Liver (tissue), 9 donors: ENCODE measurements around the gene CMIP. TPM values are rescaled to one million over a fixed set of nuclear protein-coding genes. Genes with fewer than 3 reads are reported as not detected.

Experiments used
- DNase-seq: peaks from one replicate; pipeline ENCODE4 v3.0.0-alpha.2; 2017; ENCODE audit warnings: low spot score
- H3K27ac ChIP-seq, 2 donors: one replicate each; pipeline ENCODE4 v1.7.0; 2013; ENCODE audit warnings: inconsistent platforms in 2 of 2, low read length in 2 of 2, control low read depth in 1 of 2, low read depth in 1 of 2, mild to moderate bottlenecking in 1 of 2
- H3K27me3 ChIP-seq, 4 donors: one replicate each; pipeline versions ENCODE4 v1.6.1 to v1.7.0; 2013; ENCODE audit warnings: low read length in 3 of 4, inconsistent platforms in 1 of 4, mild to moderate bottlenecking in 1 of 4, moderate library complexity in 1 of 4; ENCODE audit not compliant: control insufficient read depth in 4 of 4, insufficient read depth in 4 of 4
- H3K36me3 ChIP-seq, 4 donors: one replicate each; pipeline versions ENCODE4 v1.6.1 to v1.7.0; 2013; ENCODE audit warnings: low read length in 3 of 4, mild to moderate bottlenecking in 3 of 4, low read depth in 1 of 4, moderate library complexity in 1 of 4; ENCODE audit not compliant: control insufficient read depth in 4 of 4, insufficient read depth in 3 of 4
- H3K4me1 ChIP-seq, 4 donors: one replicate each; pipeline versions ENCODE4 v1.6.1 to v1.7.0; 2013; ENCODE audit warnings: low read length in 3 of 4, mild to moderate bottlenecking in 3 of 4, moderate library complexity in 1 of 4; ENCODE audit not compliant: control insufficient read depth in 4 of 4, insufficient read depth in 4 of 4
- H3K4me3 ChIP-seq, 3 donors: one replicate each; pipeline versions ENCODE4 v1.6.1 to v1.7.0; 2013; ENCODE audit warnings: low read length in 3 of 3, control low read depth in 1 of 3, low read depth in 1 of 3, mild to moderate bottlenecking in 1 of 3
- H3K9ac ChIP-seq, 2 donors: one replicate each; pipeline ENCODE4 v1.7.0; 2013; ENCODE audit warnings: low read length in 2 of 2, mild to moderate bottlenecking in 2 of 2, moderate library complexity in 2 of 2, control low read depth in 1 of 2, low read depth in 1 of 2
- H3K9me3 ChIP-seq, 4 donors: one replicate each; pipeline versions ENCODE4 v1.6.1 to v1.7.0; 2013; ENCODE audit warnings: low read length in 3 of 4; ENCODE audit not compliant: control insufficient read depth in 4 of 4
- FOXA1 ChIP-seq: IDR thresholded peaks from 2 replicates; pipeline ENCODE4 v1.6.1; 2016; ENCODE audit warnings: antibody characterized with exemption
- FOXA2 ChIP-seq: IDR thresholded peaks from 2 replicates; pipeline ENCODE4 v1.6.1; 2016; ENCODE audit warnings: antibody characterized with exemption
- GABPA ChIP-seq, 2 donors: IDR thresholded peaks in 1 of 2; conservative IDR thresholded peaks in 1 of 2; 2 replicates each; pipeline ENCODE4 v1.6.1; 2016; ENCODE audit warnings: antibody characterized with exemption in 2 of 2, mild to moderate bottlenecking in 1 of 2, moderate library complexity in 1 of 2
- HNF4A ChIP-seq, 2 donors: conservative IDR thresholded peaks; 2 replicates each; pipeline ENCODE4 v1.6.1; 2016; ENCODE audit warnings: antibody characterized with exemption in 2 of 2, mild to moderate bottlenecking in 2 of 2
- HNF4G ChIP-seq: IDR thresholded peaks from 2 replicates; pipeline ENCODE4 v1.6.1; 2016; ENCODE audit warnings: antibody characterized with exemption
- NR2F2 ChIP-seq: IDR thresholded peaks from 2 replicates; pipeline ENCODE4 v1.6.1; 2016; ENCODE audit warnings: antibody characterized with exemption
- RAD21 ChIP-seq, 2 donors: IDR thresholded peaks; 2 replicates each; pipeline ENCODE4 v1.6.1; 2016; ENCODE audit warnings: antibody characterized with exemption in 2 of 2, mild to moderate bottlenecking in 2 of 2
- RXRA ChIP-seq, 2 donors: IDR thresholded peaks; 2 replicates each; pipeline ENCODE4 v1.6.1; 2017 to 2018; ENCODE audit warnings: antibody characterized with exemption in 2 of 2, mild to moderate bottlenecking in 1 of 2
- TAF1 ChIP-seq: conservative IDR thresholded peaks from 2 replicates; pipeline ENCODE4 v1.6.1; 2016; ENCODE audit warnings: antibody characterized with exemption, mild to moderate bottlenecking
- WGBS: extraction: QIAGEN DNeasy Blood & Tissue Kit; methylation state at CpG from one replicate; pipeline ENCODE4 v1.1.7; 2013; 5-methylcytosine and 5-hydroxymethylcytosine counted together
- polyA plus RNA-seq, 2 donors: library from polyadenylated mRNA; stranded (reverse) in 1 of 2; unstranded in 1 of 2; fragments of 200-250 nt in 1 of 2; fragments of >200 nt in 1 of 2; fragmentation: Nextera tagmentation in 1 of 2; extraction: Ambion mirVana in 1 of 2; gene quantifications; one replicate each; pipeline versions ENCODE4 v1.2.1 to v1.2.3, GENCODE V29; 2013 to 2015
- total RNA-seq, 2 donors: library from RNA; depleted of rRNA; stranded (reverse); fragments of >200 nt; gene quantifications; one replicate each; pipeline ENCODE4 v1.2.3, GENCODE V29; 2014
- TF ChIP-seq, protein P1 (sequence below): fragments of 150-350 bp; IDR thresholded peaks from 2 replicates; pipeline ENCODE4 v1.5.1; 2017; ENCODE audit warnings: improper control_type of control experiment, low read depth, low read length; ENCODE audit not compliant: missing input control
- TF ChIP-seq, protein P2 (sequence below): IDR thresholded peaks from 2 replicates; pipeline ENCODE4 v1.6.1; 2016; ENCODE audit warnings: antibody characterized with exemption
- TF ChIP-seq, protein P3 (sequence below): IDR thresholded peaks from 2 replicates; pipeline ENCODE4 v1.6.1; 2016; ENCODE audit warnings: antibody characterized with exemption
- TF ChIP-seq, protein P4 (sequence below): IDR thresholded peaks from 2 replicates; pipeline ENCODE4 v1.6.1; 2016; ENCODE audit warnings: antibody characterized with exemption
- TF ChIP-seq, protein P5 (sequence below): IDR thresholded peaks from 2 replicates; pipeline ENCODE4 v1.6.1; 2016; ENCODE audit warnings: antibody characterized with exemption, mild to moderate bottlenecking
- donor health status: healthy.
- donor health status: healthy.
- donor health status: healthy.
- donor health status: healthy.
- donor health status: healthy.

Gene CMIP
- total and polyA plus RNA-seq, 4 donors: 1.7 to 15.6 (median 10.1) TPM

DNA sequence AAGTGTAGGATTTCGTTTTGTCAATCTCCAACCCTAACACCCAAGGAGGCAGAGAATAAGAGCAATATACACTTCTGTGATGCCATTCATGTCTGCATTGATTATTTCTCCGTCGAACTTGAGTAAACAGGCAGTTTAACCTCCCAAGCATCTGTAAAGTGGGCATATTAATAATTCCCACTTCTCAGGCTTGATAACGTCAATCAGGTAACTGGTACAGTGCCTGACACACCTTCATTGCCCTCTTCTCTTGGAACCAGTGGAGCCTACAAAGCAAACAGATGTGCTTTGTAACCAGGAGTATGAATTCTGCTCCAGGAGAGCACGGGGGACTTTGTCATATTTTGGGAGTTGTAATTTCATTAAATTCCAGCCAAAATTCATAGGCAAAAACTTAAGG lies 302.0 kb downstream of the CMIP start:
- Histone ChIP-seq H3K9ac (no peak overlapping the region), H3K36me3 (no peaks in the 10 kb centered on the region), H3K27ac (no peak overlapping the region), H3K9me3 (no peaks in the 10 kb centered on the region), H3K27me3 (no peaks in the 10 kb centered on the region), H3K4me1 (peaks cover 0 to 9% (median 2%) of the 10 kb centered on the region in 4 donors), H3K4me3 (peak overlapping the region; percentile 30 to 66 (median 44))
- WGBS: 34% methylated on average over 5 of the region's 5 CpGs
- DNase-seq: no peak
- TF ChIP-seq GABPA (IDR thresholded peaks at IDR 0.05 in 1 of 2, conservative IDR thresholded peaks at IDR 0.05 in 1 of 2) (peak in 1 of 2 donors; percentile 35), HNF4G (no peak)

DNA sequence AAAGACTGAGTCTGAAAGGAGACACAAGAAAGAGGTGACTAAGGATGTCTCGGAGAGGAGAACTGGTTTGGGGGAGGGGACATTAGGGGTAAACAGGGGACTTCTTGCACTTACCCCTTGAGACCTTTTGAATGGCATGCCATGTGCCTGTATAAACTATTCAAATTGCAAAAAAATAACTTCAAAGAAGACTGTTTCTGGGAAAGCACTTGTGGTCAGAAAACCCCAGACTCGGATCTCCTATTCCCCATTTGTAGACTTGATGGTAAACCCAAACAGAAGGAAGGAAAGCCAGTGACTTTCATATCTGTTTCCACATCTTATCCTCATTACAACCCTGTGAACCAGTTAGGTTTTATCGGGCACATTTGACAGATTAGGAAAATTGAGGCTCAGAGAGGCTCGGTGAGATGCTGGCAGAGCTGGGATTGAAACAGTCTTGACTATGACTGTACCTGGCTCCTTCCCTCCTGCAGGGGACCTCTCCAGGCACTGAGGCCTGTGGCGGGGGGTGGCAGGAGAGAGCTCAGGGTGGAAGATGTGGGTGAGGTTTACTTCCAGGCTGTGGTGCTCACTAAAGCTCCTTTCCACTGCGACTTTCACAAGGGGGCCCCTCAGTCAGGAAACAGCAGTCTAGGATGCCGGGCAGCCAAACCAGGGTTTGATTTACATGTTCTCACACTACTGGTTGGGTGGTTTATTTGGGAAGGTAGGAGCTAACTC lies 304.0 kb downstream of the CMIP start:
- H3K9ac ChIP-seq: no peak overlapping the region
- H3K4me1 ChIP-seq: peaks cover 0 to 9% (median 2%) of the 10 kb centered on the region in 4 donors
- DNase-seq: no peak
- 70% methylated on average over 7 of the region's 7 CpGs for WGBS
- no peak overlapping the region for H3K27ac ChIP-seq
- TF ChIP-seq FOXA1 (no peak), NR2F2 (no peak), RXRA (IDR thresholded peaks at IDR 0.05) (no peak), TAF1 (no peak), HNF4G (no peak), HNF4A (conservative IDR thresholded peaks at IDR 0.05) (no peak), RAD21 (IDR thresholded peaks at IDR 0.05) (no peak), FOXA2 (no peak)
- TF ChIP-seq, protein P1, sequence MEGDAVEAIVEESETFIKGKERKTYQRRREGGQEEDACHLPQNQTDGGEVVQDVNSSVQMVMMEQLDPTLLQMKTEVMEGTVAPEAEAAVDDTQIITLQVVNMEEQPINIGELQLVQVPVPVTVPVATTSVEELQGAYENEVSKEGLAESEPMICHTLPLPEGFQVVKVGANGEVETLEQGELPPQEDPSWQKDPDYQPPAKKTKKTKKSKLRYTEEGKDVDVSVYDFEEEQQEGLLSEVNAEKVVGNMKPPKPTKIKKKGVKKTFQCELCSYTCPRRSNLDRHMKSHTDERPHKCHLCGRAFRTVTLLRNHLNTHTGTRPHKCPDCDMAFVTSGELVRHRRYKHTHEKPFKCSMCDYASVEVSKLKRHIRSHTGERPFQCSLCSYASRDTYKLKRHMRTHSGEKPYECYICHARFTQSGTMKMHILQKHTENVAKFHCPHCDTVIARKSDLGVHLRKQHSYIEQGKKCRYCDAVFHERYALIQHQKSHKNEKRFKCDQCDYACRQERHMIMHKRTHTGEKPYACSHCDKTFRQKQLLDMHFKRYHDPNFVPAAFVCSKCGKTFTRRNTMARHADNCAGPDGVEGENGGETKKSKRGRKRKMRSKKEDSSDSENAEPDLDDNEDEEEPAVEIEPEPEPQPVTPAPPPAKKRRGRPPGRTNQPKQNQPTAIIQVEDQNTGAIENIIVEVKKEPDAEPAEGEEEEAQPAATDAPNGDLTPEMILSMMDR: no peak
- TF ChIP-seq, protein P2, sequence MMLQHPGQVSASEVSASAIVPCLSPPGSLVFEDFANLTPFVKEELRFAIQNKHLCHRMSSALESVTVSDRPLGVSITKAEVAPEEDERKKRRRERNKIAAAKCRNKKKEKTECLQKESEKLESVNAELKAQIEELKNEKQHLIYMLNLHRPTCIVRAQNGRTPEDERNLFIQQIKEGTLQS: no peak
- TF ChIP-seq, protein P3, sequence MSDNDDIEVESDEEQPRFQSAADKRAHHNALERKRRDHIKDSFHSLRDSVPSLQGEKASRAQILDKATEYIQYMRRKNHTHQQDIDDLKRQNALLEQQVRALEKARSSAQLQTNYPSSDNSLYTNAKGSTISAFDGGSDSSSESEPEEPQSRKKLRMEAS: no peak
- TF ChIP-seq, protein P4, sequence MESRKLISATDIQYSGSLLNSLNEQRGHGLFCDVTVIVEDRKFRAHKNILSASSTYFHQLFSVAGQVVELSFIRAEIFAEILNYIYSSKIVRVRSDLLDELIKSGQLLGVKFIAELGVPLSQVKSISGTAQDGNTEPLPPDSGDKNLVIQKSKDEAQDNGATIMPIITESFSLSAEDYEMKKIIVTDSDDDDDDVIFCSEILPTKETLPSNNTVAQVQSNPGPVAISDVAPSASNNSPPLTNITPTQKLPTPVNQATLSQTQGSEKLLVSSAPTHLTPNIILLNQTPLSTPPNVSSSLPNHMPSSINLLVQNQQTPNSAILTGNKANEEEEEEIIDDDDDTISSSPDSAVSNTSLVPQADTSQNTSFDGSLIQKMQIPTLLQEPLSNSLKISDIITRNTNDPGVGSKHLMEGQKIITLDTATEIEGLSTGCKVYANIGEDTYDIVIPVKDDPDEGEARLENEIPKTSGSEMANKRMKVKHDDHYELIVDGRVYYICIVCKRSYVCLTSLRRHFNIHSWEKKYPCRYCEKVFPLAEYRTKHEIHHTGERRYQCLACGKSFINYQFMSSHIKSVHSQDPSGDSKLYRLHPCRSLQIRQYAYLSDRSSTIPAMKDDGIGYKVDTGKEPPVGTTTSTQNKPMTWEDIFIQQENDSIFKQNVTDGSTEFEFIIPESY: no peak
- TF ChIP-seq, protein P5, sequence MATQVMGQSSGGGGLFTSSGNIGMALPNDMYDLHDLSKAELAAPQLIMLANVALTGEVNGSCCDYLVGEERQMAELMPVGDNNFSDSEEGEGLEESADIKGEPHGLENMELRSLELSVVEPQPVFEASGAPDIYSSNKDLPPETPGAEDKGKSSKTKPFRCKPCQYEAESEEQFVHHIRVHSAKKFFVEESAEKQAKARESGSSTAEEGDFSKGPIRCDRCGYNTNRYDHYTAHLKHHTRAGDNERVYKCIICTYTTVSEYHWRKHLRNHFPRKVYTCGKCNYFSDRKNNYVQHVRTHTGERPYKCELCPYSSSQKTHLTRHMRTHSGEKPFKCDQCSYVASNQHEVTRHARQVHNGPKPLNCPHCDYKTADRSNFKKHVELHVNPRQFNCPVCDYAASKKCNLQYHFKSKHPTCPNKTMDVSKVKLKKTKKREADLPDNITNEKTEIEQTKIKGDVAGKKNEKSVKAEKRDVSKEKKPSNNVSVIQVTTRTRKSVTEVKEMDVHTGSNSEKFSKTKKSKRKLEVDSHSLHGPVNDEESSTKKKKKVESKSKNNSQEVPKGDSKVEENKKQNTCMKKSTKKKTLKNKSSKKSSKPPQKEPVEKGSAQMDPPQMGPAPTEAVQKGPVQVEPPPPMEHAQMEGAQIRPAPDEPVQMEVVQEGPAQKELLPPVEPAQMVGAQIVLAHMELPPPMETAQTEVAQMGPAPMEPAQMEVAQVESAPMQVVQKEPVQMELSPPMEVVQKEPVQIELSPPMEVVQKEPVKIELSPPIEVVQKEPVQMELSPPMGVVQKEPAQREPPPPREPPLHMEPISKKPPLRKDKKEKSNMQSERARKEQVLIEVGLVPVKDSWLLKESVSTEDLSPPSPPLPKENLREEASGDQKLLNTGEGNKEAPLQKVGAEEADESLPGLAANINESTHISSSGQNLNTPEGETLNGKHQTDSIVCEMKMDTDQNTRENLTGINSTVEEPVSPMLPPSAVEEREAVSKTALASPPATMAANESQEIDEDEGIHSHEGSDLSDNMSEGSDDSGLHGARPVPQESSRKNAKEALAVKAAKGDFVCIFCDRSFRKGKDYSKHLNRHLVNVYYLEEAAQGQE: no peak
- no peaks in the 10 kb centered on the region for H3K27me3 ChIP-seq
- H3K36me3 ChIP-seq: no peaks in the 10 kb centered on the region
- no peak overlapping the region for H3K4me3 ChIP-seq
- H3K9me3 ChIP-seq: no peaks in the 10 kb centered on the region
